ENCODE results near the gene S100A2.

The S100A2 gene

GRCh38 chr1:153560771-153561465 lies 4.7 kb downstream of the S100A2 start:
- Histone ChIP-seq H3K27me3 (ENCODE audit: insufficient read depth, low read length) (no peaks in the 10 kb centered on the region), H3K4me3 (ENCODE audit: low read length) (no peak overlapping the region), H3K27ac (ENCODE audit: low read length) (no peak overlapping the region), H3K9me3 (ENCODE audit: insufficient read depth, low read depth, low read length) (no peaks in the 10 kb centered on the region), H3K9ac (ENCODE audit: low read depth, low read length) (no peak overlapping the region), H3K36me3 (ENCODE audit: insufficient read depth, low read depth, low read length) (no peaks in the 10 kb centered on the region), H3K4me1 (ENCODE audit: insufficient read depth, low read length) (peaks cover 6% of the 10 kb centered on the region; the same call in 1 of the 2 replicates)

- no peaks in the 10 kb centered on the region for H3K36me3 ChIP-seq (ENCODE audit: insufficient read depth, low read depth, low read length)
- no peaks in the 10 kb centered on the region for H3K4me1 ChIP-seq (ENCODE audit: insufficient read depth, low read length)
- H3K9ac ChIP-seq (ENCODE audit: low read depth, low read length): no peak overlapping the region
- no peak overlapping the region for H3K27ac ChIP-seq (ENCODE audit: low read length)
- no peak overlapping the region for H3K4me3 ChIP-seq (ENCODE audit: low read length)
- no peaks in the 10 kb centered on the region for H3K27me3 ChIP-seq (ENCODE audit: insufficient read depth, low read length)
- H3K9me3 ChIP-seq (ENCODE audit: insufficient read depth, low read depth, low read length): no peaks in the 10 kb centered on the region
These were observed 5.4 kb downstream of the S100A2 start for GRCh38 chr1:153560241-153560640.

GRCh38 chr1:153557877-153558276 lies 7.8 kb downstream of the S100A2 start:
- Histone ChIP-seq H3K9ac (ENCODE audit: low read depth, low read length) (no peak overlapping the region), H3K36me3 (ENCODE audit: insufficient read depth, low read depth, low read length) (no peaks in the 10 kb centered on the region), H3K27me3 (ENCODE audit: insufficient read depth, low read length) (no peaks in the 10 kb centered on the region), H3K27ac (ENCODE audit: low read length) (no peak overlapping the region), H3K4me3 (ENCODE audit: low read length) (no peak overlapping the region), H3K9me3 (ENCODE audit: insufficient read depth, low read depth, low read length) (no peaks in the 10 kb centered on the region), H3K4me1 (ENCODE audit: insufficient read depth, low read length) (no peaks in the 10 kb centered on the region)

- Histone ChIP-seq H3K9me3 (ENCODE audit: insufficient read depth, low read depth, low read length) (no peaks in the 10 kb centered on the region), H3K4me3 (ENCODE audit: low read length) (no peak overlapping the region), H3K9ac (ENCODE audit: low read depth, low read length) (no peak overlapping the region), H3K27ac (ENCODE audit: low read length) (no peak overlapping the region), H3K36me3 (ENCODE audit: insufficient read depth, low read depth, low read length) (no peaks in the 10 kb centered on the region), H3K27me3 (ENCODE audit: insufficient read depth, low read length) (no peaks in the 10 kb centered on the region), H3K4me1 (ENCODE audit: insufficient read depth, low read length) (no peaks in the 10 kb centered on the region)
These were observed 9.3 kb downstream of the S100A2 start for GRCh38 chr1:153556348-153556747.

GRCh38 chr1:153553830-153554541 lies 11.7 kb downstream of the S100A2 start:
- Histone ChIP-seq H3K9me3 (ENCODE audit: insufficient read depth, low read depth, low read length) (no peaks in the 10 kb centered on the region), H3K36me3 (ENCODE audit: insufficient read depth, low read depth, low read length) (no peaks in the 10 kb centered on the region), H3K4me1 (ENCODE audit: insufficient read depth, low read length) (peaks cover 8% of the 10 kb centered on the region; the same call in 1 of the 2 replicates), H3K27me3 (ENCODE audit: insufficient read depth, low read length) (no peaks in the 10 kb centered on the region), H3K9ac (ENCODE audit: low read depth, low read length) (no peak overlapping the region), H3K27ac (ENCODE audit: low read length) (no peak overlapping the region), H3K4me3 (ENCODE audit: low read length) (no peak overlapping the region)

GRCh38 chr1:153553096-153553495 lies 12.5 kb downstream of the S100A2 start:
- Histone ChIP-seq H3K9me3 (ENCODE audit: insufficient read depth, low read depth, low read length) (no peaks in the 10 kb centered on the region), H3K4me3 (ENCODE audit: low read length) (no peak overlapping the region), H3K9ac (ENCODE audit: low read depth, low read length) (no peak overlapping the region), H3K4me1 (ENCODE audit: insufficient read depth, low read length) (peaks cover 9% of the 10 kb centered on the region; the same call in 1 of the 2 replicates), H3K27me3 (ENCODE audit: insufficient read depth, low read length) (no peaks in the 10 kb centered on the region), H3K27ac (ENCODE audit: low read length) (no peak overlapping the region), H3K36me3 (ENCODE audit: insufficient read depth, low read depth, low read length) (no peaks in the 10 kb centered on the region)

GRCh38 chr1:153552335-153552734 lies 13.3 kb downstream of the S100A2 start:
- Histone ChIP-seq H3K36me3 (ENCODE audit: insufficient read depth, low read depth, low read length) (no peaks in the 10 kb centered on the region), H3K4me1 (ENCODE audit: insufficient read depth, low read length) (peaks cover 9% of the 10 kb centered on the region; the same call in 1 of the 2 replicates), H3K4me3 (ENCODE audit: low read length) (no peak overlapping the region), H3K27me3 (ENCODE audit: insufficient read depth, low read length) (no peaks in the 10 kb centered on the region), H3K27ac (ENCODE audit: low read length) (no peak overlapping the region), H3K9me3 (ENCODE audit: insufficient read depth, low read depth, low read length) (no peaks in the 10 kb centered on the region), H3K9ac (ENCODE audit: low read depth, low read length) (no peak overlapping the region)

- Histone ChIP-seq H3K9ac (ENCODE audit: low read depth, low read length) (no peak overlapping the region), H3K9me3 (ENCODE audit: insufficient read depth, low read depth, low read length) (no peaks in the 10 kb centered on the region), H3K4me1 (ENCODE audit: insufficient read depth, low read length) (peaks cover 9% of the 10 kb centered on the region), H3K27me3 (ENCODE audit: insufficient read depth, low read length) (no peaks in the 10 kb centered on the region), H3K4me3 (ENCODE audit: low read length) (no peak overlapping the region), H3K36me3 (ENCODE audit: insufficient read depth, low read depth, low read length) (no peaks in the 10 kb centered on the region), H3K27ac (ENCODE audit: low read length) (no peak overlapping the region)
These were observed 14.7 kb downstream of the S100A2 start for GRCh38 chr1:153550827-153551500.

- Histone ChIP-seq H3K4me1 (ENCODE audit: insufficient read depth, low read length) (peaks cover 15% of the 10 kb centered on the region), H3K27ac (ENCODE audit: low read length) (no peak overlapping the region), H3K36me3 (ENCODE audit: insufficient read depth, low read depth, low read length) (no peaks in the 10 kb centered on the region), H3K27me3 (ENCODE audit: insufficient read depth, low read length) (no peaks in the 10 kb centered on the region), H3K4me3 (ENCODE audit: low read length) (no peak overlapping the region), H3K9me3 (ENCODE audit: insufficient read depth, low read depth, low read length) (no peaks in the 10 kb centered on the region), H3K9ac (ENCODE audit: low read depth, low read length) (no peak overlapping the region)
These were observed 15.3 kb downstream of the S100A2 start for GRCh38 chr1:153550398-153550758.

GRCh38 chr1:153549741-153550397 lies 15.8 kb downstream of the S100A2 start:
- Histone ChIP-seq H3K27ac (ENCODE audit: low read length) (no peak overlapping the region), H3K9ac (ENCODE audit: low read depth, low read length) (no peak overlapping the region)

GRCh38 chr1:153548722-153549688 lies 16.6 kb downstream of the S100A2 start, which contains the start of gene S100A3:
Gene S100A3, minus strand, starts transcription at chr1:153549258. Its CDS starts 773 bp downstream, at chr1:153548485.
- no peak within 1 kb of the TSS for H3K9ac ChIP-seq (ENCODE audit: low read depth, low read length)
- H3K9me3 ChIP-seq (ENCODE audit: insufficient read depth, low read depth, low read length): no peaks in the 10 kb centered on the region
- no peaks in the 10 kb centered on the region for H3K36me3 ChIP-seq (ENCODE audit: insufficient read depth, low read depth, low read length)
- H3K4me1 ChIP-seq (ENCODE audit: insufficient read depth, low read length): peaks cover 23% of the 10 kb centered on the region
- no peak within 1 kb of the TSS for H3K27ac ChIP-seq (ENCODE audit: low read length)
- no peak within 1 kb of the TSS for H3K4me3 ChIP-seq (ENCODE audit: low read length)
- H3K27me3 ChIP-seq (ENCODE audit: insufficient read depth, low read length): no peaks in the 10 kb centered on the region

More at GRCh38 chr1:153549741-153550397, 15.8 kb downstream of the S100A2 start:
- Histone ChIP-seq H3K9me3 (ENCODE audit: insufficient read depth, low read depth, low read length) (no peaks in the 10 kb centered on the region), H3K4me3 (ENCODE audit: low read length) (no peak overlapping the region), H3K36me3 (ENCODE audit: insufficient read depth, low read depth, low read length) (no peaks in the 10 kb centered on the region), H3K4me1 (ENCODE audit: insufficient read depth, low read length) (peaks cover 18% of the 10 kb centered on the region), H3K27me3 (ENCODE audit: insufficient read depth, low read length) (no peaks in the 10 kb centered on the region)

All from iPS-20b (cell line).